ENCODE measurements around the gene CARD9. TPM values are rescaled to one million over a fixed set of nuclear protein-coding genes. Genes with fewer than 3 reads are reported as not detected.
"Not testable (repeated sequence)": the region's sequence is repeated elsewhere in the genome, so short reads cannot be mapped to it uniquely, and the experiment has no call there.

The CARD9 gene
- total RNA-seq, 4 donors from 2014 or later, result 2.3 to 7.4 (median 3.3) TPM

DNA sequence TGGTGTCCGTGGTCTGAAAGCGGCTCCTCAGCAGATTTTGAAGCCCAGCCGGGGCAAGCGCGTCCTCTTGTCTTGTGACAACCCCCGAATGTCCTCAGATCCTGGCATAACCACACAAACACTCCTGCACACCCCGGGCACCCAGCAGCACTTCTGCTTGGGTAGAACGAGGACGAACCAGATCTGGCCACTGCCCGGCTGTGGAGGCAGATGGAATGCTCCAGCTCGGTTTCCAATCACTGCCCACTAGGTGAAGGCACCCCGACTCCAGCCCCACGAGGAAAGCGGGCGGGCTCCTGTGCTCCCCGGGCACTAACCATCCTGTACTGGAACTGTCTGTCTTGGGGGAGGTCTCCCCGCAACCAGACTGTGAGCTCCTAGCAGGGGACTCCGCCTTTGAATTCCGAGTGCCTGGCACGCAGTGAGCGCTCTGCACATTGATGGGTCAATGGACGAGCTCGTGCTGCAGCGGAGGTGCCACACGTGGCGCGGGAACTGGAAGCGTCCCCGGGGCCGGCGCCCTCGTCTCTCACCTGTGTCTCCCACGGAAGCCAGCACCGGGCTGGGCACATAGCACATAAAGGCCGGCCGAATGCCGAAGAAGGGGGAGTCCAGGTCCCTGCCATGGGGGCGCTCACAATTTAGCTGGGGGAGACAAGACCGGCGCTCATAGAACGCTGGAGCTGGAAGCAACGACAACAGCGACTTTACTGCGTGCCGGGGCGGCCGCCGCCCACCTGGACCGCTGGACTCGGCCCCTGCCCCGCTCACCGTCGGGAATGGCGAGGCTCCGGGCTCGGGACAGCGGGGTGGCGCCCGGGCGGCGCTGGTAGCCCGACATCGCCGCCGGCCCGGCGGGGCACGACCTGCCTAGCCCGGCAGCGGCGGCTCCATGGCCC, 36.3 kb upstream of the CARD9 start:
- H3K36me3 ChIP-seq, result peaks cover 53% of the 10 kb centered on the region

DNA sequence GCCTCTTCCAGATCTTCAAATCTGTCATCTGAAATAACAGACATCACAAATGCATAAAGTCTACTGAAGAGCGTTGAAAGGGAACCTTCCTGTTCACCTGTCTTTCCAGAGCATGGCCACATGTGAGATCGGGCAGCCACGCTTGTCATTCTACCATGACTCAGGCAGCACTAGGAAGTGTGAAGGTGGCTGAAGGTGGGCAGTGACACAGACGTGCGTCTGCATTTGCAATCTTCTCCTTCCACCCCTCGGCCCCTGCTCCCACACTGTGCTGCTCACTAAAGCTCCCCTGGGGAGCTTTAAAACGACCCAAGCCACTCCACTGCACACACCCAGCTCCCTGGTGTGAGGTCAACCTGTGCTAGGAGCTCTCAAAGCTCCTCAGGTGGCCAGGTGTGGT, 34.4 kb upstream of the CARD9 start:
- Histone ChIP-seq H3K4me1 (peaks cover 39% of the 10 kb centered on the region), H3K27ac (no peak overlapping the region), H3K9me3 (no peaks in the 10 kb centered on the region), H3K27me3 (no peaks in the 10 kb centered on the region), H3K36me3 (peaks cover 49% of the 10 kb centered on the region), H3K4me3 (no peak overlapping the region)
- TF ChIP-seq, protein P1, sequence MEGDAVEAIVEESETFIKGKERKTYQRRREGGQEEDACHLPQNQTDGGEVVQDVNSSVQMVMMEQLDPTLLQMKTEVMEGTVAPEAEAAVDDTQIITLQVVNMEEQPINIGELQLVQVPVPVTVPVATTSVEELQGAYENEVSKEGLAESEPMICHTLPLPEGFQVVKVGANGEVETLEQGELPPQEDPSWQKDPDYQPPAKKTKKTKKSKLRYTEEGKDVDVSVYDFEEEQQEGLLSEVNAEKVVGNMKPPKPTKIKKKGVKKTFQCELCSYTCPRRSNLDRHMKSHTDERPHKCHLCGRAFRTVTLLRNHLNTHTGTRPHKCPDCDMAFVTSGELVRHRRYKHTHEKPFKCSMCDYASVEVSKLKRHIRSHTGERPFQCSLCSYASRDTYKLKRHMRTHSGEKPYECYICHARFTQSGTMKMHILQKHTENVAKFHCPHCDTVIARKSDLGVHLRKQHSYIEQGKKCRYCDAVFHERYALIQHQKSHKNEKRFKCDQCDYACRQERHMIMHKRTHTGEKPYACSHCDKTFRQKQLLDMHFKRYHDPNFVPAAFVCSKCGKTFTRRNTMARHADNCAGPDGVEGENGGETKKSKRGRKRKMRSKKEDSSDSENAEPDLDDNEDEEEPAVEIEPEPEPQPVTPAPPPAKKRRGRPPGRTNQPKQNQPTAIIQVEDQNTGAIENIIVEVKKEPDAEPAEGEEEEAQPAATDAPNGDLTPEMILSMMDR (IDR thresholded peaks at IDR 0.05), result no peak
- TF ChIP-seq POLR2A (IDR thresholded peaks at IDR 0.05) (no peak), EP300 (IDR thresholded peaks at IDR 0.05) (no peak), POLR2AphosphoS5 (IDR thresholded peaks at IDR 0.05) (no peak)
- DNase-seq (ENCODE audit: low spot score in 2 of 2), result no peak
- 88% methylated on average over 7 of the region's 7 CpGs for WGBS

More for the DNA sequence above, 36.3 kb upstream of the CARD9 start:
- Histone ChIP-seq H3K9me3 (no peaks in the 10 kb centered on the region), H3K4me1 (peaks cover 35% of the 10 kb centered on the region), H3K4me3 (peak overlapping the region; percentile 91), H3K27me3 (no peaks in the 10 kb centered on the region), H3K27ac (peak overlapping the region; percentile 81)
- peak in 1 of 2 donors; percentile 73 for DNase-seq (ENCODE audit: low spot score in 2 of 2)
- TF ChIP-seq POLR2AphosphoS5 (IDR thresholded peaks at IDR 0.05) (no peak), POLR2A (IDR thresholded peaks at IDR 0.05) (no peak), EP300 (IDR thresholded peaks at IDR 0.05) (no peak)
- TF ChIP-seq, protein P1 (IDR thresholded peaks at IDR 0.05), result no peak
- 11% methylated on average over 45 of the region's 71 CpGs for WGBS

DNA sequence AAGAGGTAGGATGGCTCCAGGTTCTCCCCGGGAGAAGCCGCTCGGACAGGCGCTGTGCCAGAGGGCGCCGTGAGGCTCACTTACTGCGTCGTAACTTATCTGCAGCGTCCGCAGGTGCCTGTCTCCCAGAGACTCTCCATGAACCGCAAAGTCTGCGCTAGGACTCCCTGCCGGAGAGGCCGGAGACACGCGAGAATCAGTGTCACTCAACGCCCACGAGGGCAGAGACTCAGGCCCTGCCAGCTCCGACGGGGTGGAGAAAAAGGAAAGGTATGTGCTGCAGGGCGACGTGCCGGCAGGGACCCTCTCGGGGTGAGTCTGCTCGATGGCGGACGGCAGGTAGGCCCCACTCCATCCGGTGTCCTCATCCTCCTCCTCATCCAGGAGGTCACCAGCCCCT, 33.6 kb upstream of the CARD9 start:
- not testable (repeated sequence) for H3K4me3 ChIP-seq; H3K27me3 ChIP-seq; H3K9me3 ChIP-seq; DNase-seq (ENCODE audit: low spot score in 2 of 2); H3K27ac ChIP-seq
- Histone ChIP-seq H3K4me1 (peaks cover 38% of the 10 kb centered on the region), H3K36me3 (peaks cover 53% of the 10 kb centered on the region)
- 84% methylated on average over 28 of the region's 28 CpGs for WGBS

GRCh38 chr9:136405904-136406303, 32.4 kb upstream of the CARD9 start:
- H3K9me3 ChIP-seq; H3K27me3 ChIP-seq; DNase-seq (ENCODE audit: low spot score in 2 of 2); H3K27ac ChIP-seq; H3K4me3 ChIP-seq: not testable (repeated sequence)
- H3K4me1 ChIP-seq, result peaks cover 27% of the 10 kb centered on the region
- peaks cover 57% of the 10 kb centered on the region for H3K36me3 ChIP-seq
- WGBS, result 89% methylated on average over 10 of the region's 10 CpGs

DNA sequence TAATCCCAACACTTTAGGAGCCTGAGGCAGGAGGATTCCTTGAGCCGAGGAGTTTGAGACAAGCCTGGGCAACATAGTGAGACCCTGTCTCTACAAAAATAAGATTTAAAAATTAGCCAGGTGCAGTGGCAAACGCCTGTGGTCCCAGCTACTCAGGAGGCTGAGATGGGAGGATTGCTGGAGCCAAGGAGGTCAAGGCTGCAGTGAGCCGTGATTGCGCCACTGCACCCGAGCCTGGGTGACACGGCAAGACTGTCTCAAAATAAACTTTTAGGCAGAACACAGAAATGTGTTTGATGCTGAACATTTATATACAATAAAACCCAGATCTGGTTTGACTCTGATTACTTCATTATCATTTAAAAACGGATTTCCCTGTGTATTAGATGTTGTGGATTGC, 32.0 kb upstream of the CARD9 start:
- no peak for DNase-seq (ENCODE audit: low spot score in 2 of 2)
- no peak overlapping the region for H3K4me3 ChIP-seq
- TF ChIP-seq EP300 (IDR thresholded peaks at IDR 0.05) (no peak), POLR2AphosphoS5 (IDR thresholded peaks at IDR 0.05) (no peak), POLR2A (IDR thresholded peaks at IDR 0.05) (no peak)
- TF ChIP-seq, protein P1 (IDR thresholded peaks at IDR 0.05), result no peak
- no peaks in the 10 kb centered on the region for H3K9me3 ChIP-seq
- H3K27me3 ChIP-seq, result no peaks in the 10 kb centered on the region
- peaks cover 30% of the 10 kb centered on the region for H3K4me1 ChIP-seq
- H3K27ac ChIP-seq, result no peak overlapping the region
- peaks cover 57% of the 10 kb centered on the region for H3K36me3 ChIP-seq
- WGBS, result 79% methylated on average over 7 of the region's 7 CpGs

- H3K36me3 ChIP-seq, result peaks cover 57% of the 10 kb centered on the region
- no peaks in the 10 kb centered on the region for H3K27me3 ChIP-seq
- H3K9me3 ChIP-seq, result no peaks in the 10 kb centered on the region
- peaks cover 31% of the 10 kb centered on the region for H3K4me1 ChIP-seq
- DNase-seq (ENCODE audit: low spot score in 2 of 2), result no peak
- TF ChIP-seq POLR2A (IDR thresholded peaks at IDR 0.05), result no peak
- TF ChIP-seq, protein P1 (IDR thresholded peaks at IDR 0.05), result no peak
- no peak for TF ChIP-seq EP300 (IDR thresholded peaks at IDR 0.05)
- TF ChIP-seq POLR2AphosphoS5 (IDR thresholded peaks at IDR 0.05), result no peak
- H3K27ac ChIP-seq, result no peak overlapping the region
- H3K4me3 ChIP-seq, result no peak overlapping the region
- 66% methylated on average over 11 of the region's 14 CpGs for WGBS
Measured at GRCh38 chr9:136404801-136405136, 31.3 kb upstream of the CARD9 start.

Data from suprapubic skin (tissue), 4 donors.